Astrocyte (in vitro differentiated cells and primary cell): ENCODE data around the gene SELENOT. TPM values are rescaled to one million over a fixed set of nuclear protein-coding genes. Genes with fewer than 3 reads are reported as not detected.

Experiments
- DNase-seq: peaks from one replicate; pipeline ENCODE4 v3.0.0-alpha.2; 2010; ENCODE audit warnings: low read depth
- FAIRE-seq: peaks from 2 replicates; lab custom pipeline; 2011; peaks lifted over from hg19 to GRCh38; lab: Jason Lieb, UNC
- H2AFZ ChIP-seq: 2 replicates; pipeline ENCODE4 v1.6.0; 2012; ENCODE audit warnings: low read depth, low read length, inconsistent platforms
- H3K27ac ChIP-seq: 2 replicates; pipeline ENCODE4 v1.5.1; 2011; ENCODE audit warnings: low read depth, low read length, inconsistent platforms
- H3K27me3 ChIP-seq: 2 replicates; pipeline ENCODE4 v1.6.0; 2011; ENCODE audit warnings: low read length, inconsistent platforms; ENCODE audit not compliant: insufficient read depth
- H3K36me3 ChIP-seq: 2 replicates; pipeline ENCODE4 v1.5.1; 2011; ENCODE audit warnings: low read length, inconsistent platforms; ENCODE audit not compliant: insufficient read depth
- H3K4me1 ChIP-seq: 2 replicates; pipeline ENCODE4 v1.5.1; 2011; ENCODE audit warnings: low read length, inconsistent platforms; ENCODE audit not compliant: insufficient read depth
- H3K4me2 ChIP-seq: 2 replicates; pipeline ENCODE4 v1.6.0; 2012; ENCODE audit warnings: low read length, inconsistent platforms
- H3K4me3 ChIP-seq: 2 replicates; pipeline ENCODE4 v1.5.1; 2011; ENCODE audit warnings: low read depth, mild to moderate bottlenecking, low read length, inconsistent platforms; ENCODE audit not compliant: insufficient read depth
- H3K79me2 ChIP-seq: 2 replicates; pipeline ENCODE4 v1.6.0; 2012; ENCODE audit warnings: mild to moderate bottlenecking, low read length, inconsistent platforms; ENCODE audit not compliant: insufficient read depth
- H3K9ac ChIP-seq: 2 replicates; pipeline ENCODE4 v1.6.0; 2012; ENCODE audit warnings: mild to moderate bottlenecking, low read length, inconsistent platforms
- H3K9me3 ChIP-seq: 2 replicates; pipeline ENCODE4 v1.5.1; 2012; ENCODE audit warnings: low read depth, mild to moderate bottlenecking, low read length, inconsistent platforms; ENCODE audit not compliant: insufficient read depth
- H4K20me1 ChIP-seq: 2 replicates; pipeline ENCODE4 v1.6.0; 2012; ENCODE audit warnings: low read length, inconsistent platforms; ENCODE audit not compliant: insufficient read depth
- H3K27ac Mint-ChIP-seq: one replicate; pipeline ENCODE4 v1.8.0; 2021; ENCODE audit warnings: mild to moderate bottlenecking, mixed read lengths; ENCODE audit not compliant: unreplicated experiment
- H3K27me3 Mint-ChIP-seq: one replicate; pipeline ENCODE4 v1.8.0; 2021; ENCODE audit warnings: low read depth, mixed read lengths; ENCODE audit not compliant: unreplicated experiment
- H3K36me3 Mint-ChIP-seq: one replicate; pipeline ENCODE4 v1.8.0; 2021; ENCODE audit warnings: low read depth, mixed read lengths; ENCODE audit not compliant: unreplicated experiment
- H3K4me1 Mint-ChIP-seq: one replicate; pipeline ENCODE4 v1.8.0; 2021; ENCODE audit warnings: low read depth, mixed read lengths; ENCODE audit not compliant: unreplicated experiment
- H3K4me3 Mint-ChIP-seq: one replicate; pipeline ENCODE4 v1.8.0; 2021; ENCODE audit warnings: mild to moderate bottlenecking, moderate library complexity, mixed read lengths; ENCODE audit not compliant: unreplicated experiment
- H3K9me3 Mint-ChIP-seq: one replicate; pipeline ENCODE4 v1.8.0; 2021; ENCODE audit warnings: mild to moderate bottlenecking, mixed read lengths; ENCODE audit not compliant: unreplicated experiment
- EZH2 ChIP-seq: IDR thresholded peaks from 2 replicates; pipeline ENCODE4 v1.6.1; 2012; ENCODE audit warnings: mild to moderate bottlenecking, low read length, inconsistent platforms; ENCODE audit not compliant: insufficient read depth
- total RNA-seq: library from RNA; stranded (reverse); gene quantifications from 2 replicates; pipeline ENCODE4 v1.2.1, GENCODE V29; 2021
- TF ChIP-seq, protein P1 (sequence below): IDR thresholded peaks from 2 replicates; pipeline ENCODE4 v1.5.1; 2011; ENCODE audit warnings: low read depth, mild to moderate bottlenecking, inconsistent platforms, low read length, moderate library complexity; ENCODE audit not compliant: insufficient read depth

Gene SELENOT
- total RNA-seq, 1 donor from 2014 or later, result 132 TPM

DNA sequence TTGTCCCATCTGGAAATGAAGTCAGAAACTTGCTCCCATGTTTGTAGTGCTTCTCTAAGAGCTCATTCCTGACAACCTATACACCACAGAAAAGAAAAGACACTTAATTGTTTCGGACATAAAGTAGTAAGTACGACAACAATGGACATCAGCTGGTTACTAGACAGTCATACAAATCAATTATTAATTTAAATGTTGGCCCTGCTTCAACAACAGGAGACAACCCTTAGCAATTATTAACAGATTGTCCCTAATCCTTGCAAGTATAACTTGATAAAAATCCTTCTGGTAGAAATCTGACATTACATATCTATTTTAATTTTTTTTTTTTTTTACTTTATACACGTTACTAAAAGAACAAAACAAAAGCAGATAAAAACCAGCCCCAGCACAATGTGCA, 70.8 kb downstream of the SELENOT start:
- Histone ChIP-seq H3K4me2 (no peak overlapping the region), H3K36me3 (no peaks in the 10 kb centered on the region), H3K9me3 (peaks cover 4% of the 10 kb centered on the region), H2AFZ (no peak overlapping the region), H3K4me3 (no peak overlapping the region), H3K27ac (no peak overlapping the region), H4K20me1 (no peaks in the 10 kb centered on the region), H3K79me2 (no peaks in the 10 kb centered on the region), H3K27me3 (no peaks in the 10 kb centered on the region), H3K9ac (no peak overlapping the region), H3K4me1 (no peaks in the 10 kb centered on the region)
- no peak overlapping the region for H3K27ac Mint-ChIP-seq
- no peaks in the 10 kb centered on the region for H3K27me3 Mint-ChIP-seq
- H3K4me1 Mint-ChIP-seq, result no peaks in the 10 kb centered on the region
- peaks cover 5% of the 10 kb centered on the region for H3K9me3 Mint-ChIP-seq
- no peak for DNase-seq
- no peak for FAIRE-seq
- no peaks in the 10 kb centered on the region for H3K36me3 Mint-ChIP-seq
- no peak for TF ChIP-seq EZH2
- H3K4me3 Mint-ChIP-seq, result no peak overlapping the region

DNA sequence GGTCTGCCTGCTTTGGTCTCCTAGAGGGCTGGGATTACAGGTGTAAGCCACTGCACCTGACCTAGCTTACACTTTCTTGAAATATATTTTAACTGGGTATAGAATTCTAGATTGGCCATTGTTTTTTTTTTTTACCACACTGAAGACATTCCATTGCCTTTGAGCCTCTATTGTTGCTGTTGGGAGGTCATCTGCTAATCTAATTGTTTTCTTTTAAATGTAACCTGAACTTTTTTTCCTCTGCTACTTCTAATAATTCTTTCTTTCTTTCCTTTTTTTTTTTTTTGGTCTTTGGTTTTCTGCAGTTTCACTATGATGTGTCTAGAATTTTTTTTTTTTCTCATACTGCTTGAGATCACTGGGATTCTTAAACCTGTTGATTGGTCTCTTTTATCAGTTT, 72.5 kb downstream of the SELENOT start:
- H3K4me3 ChIP-seq, result no peak overlapping the region
- H3K4me1 ChIP-seq, result no peaks in the 10 kb centered on the region
- H3K36me3 ChIP-seq, result no peaks in the 10 kb centered on the region

More for the DNA sequence above, 72.5 kb downstream of the SELENOT start:
- no peak overlapping the region for H3K9ac ChIP-seq
- peaks cover 8% of the 10 kb centered on the region for H3K9me3 Mint-ChIP-seq
- H3K79me2 ChIP-seq, result no peaks in the 10 kb centered on the region
- H3K27ac ChIP-seq, result no peak overlapping the region
- TF ChIP-seq, protein P1, sequence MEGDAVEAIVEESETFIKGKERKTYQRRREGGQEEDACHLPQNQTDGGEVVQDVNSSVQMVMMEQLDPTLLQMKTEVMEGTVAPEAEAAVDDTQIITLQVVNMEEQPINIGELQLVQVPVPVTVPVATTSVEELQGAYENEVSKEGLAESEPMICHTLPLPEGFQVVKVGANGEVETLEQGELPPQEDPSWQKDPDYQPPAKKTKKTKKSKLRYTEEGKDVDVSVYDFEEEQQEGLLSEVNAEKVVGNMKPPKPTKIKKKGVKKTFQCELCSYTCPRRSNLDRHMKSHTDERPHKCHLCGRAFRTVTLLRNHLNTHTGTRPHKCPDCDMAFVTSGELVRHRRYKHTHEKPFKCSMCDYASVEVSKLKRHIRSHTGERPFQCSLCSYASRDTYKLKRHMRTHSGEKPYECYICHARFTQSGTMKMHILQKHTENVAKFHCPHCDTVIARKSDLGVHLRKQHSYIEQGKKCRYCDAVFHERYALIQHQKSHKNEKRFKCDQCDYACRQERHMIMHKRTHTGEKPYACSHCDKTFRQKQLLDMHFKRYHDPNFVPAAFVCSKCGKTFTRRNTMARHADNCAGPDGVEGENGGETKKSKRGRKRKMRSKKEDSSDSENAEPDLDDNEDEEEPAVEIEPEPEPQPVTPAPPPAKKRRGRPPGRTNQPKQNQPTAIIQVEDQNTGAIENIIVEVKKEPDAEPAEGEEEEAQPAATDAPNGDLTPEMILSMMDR, result no peak
- TF ChIP-seq EZH2, result no peak
- no peaks in the 10 kb centered on the region for H3K4me1 Mint-ChIP-seq
- DNase-seq, result no peak
- no peaks in the 10 kb centered on the region for H3K27me3 ChIP-seq
- H2AFZ ChIP-seq, result no peak overlapping the region
- H3K9me3 ChIP-seq, result peaks cover 4% of the 10 kb centered on the region
- no peak overlapping the region for H3K4me2 ChIP-seq
- no peaks in the 10 kb centered on the region for H3K27me3 Mint-ChIP-seq
- H3K36me3 Mint-ChIP-seq, result no peaks in the 10 kb centered on the region
- H4K20me1 ChIP-seq, result no peaks in the 10 kb centered on the region
- FAIRE-seq, result no peak
- H3K4me3 Mint-ChIP-seq, result no peak overlapping the region
- H3K27ac Mint-ChIP-seq, result no peak overlapping the region

Other genes starting within 250 kb of the SELENOT start
- gene TSC22D2, start 195.0 kb upstream of the SELENOT start, total RNA-seq, result 99.4 and 116 TPM in 2 replicates
- gene SERP1, start 56.8 kb upstream of the SELENOT start, total RNA-seq, result 119 and 131 TPM in 2 replicates
- 64.2 and 69.9 TPM in 2 replicates for gene EIF2A, start 56.5 kb upstream of the SELENOT start, total RNA-seq
- gene ERICH6, start 100.6 kb downstream of the SELENOT start, total RNA-seq, result 0.09 TPM in 1 of 2 replicates, not detected in the other
- gene SIAH2, start 159.8 kb downstream of the SELENOT start, total RNA-seq, result 39.3 and 46.2 TPM in 2 replicates